HG03103 (cell line): Measurements from ENCODE around the gene MLEC.

Source experiments
- ATAC-seq: cut with Tn5 transposase; IDR thresholded peaks from one replicate; pipeline ENCODE4 v1.9.1; 2021; ENCODE audit warnings: low read depth; ENCODE audit not compliant: unreplicated experiment

MLEC gene

GRCh38 chr12:120739031-120739762 lies 52.2 kb downstream of the MLEC start:
- no peak for ATAC-seq

GRCh38 chr12:120739821-120740613 lies 53.1 kb downstream of the MLEC start:
- no peak for ATAC-seq

GRCh38 chr12:120740871-120741270 lies 53.9 kb downstream of the MLEC start:
- no peak for ATAC-seq

GRCh38 chr12:120741476-120742421 lies 54.8 kb downstream of the MLEC start:
- ATAC-seq, result no peak

- ATAC-seq, result no peak
These were observed 58.1 kb downstream of the MLEC start for GRCh38 chr12:120744922-120745493.

- no peak for ATAC-seq
These were observed 61.3 kb downstream of the MLEC start for GRCh38 chr12:120748242-120748641.

GRCh38 chr12:120749256-120749655 lies 62.3 kb downstream of the MLEC start:
- no peak for ATAC-seq

GRCh38 chr12:120750806-120751205 lies 63.9 kb downstream of the MLEC start:
- no peak for ATAC-seq

GRCh38 chr12:120751389-120751788 lies 64.4 kb downstream of the MLEC start:
- no peak for ATAC-seq
